PC-9 (cell line): ENCODE results near the gene TUBA1A. TPM values are rescaled to one million over a fixed set of nuclear protein-coding genes. Genes with fewer than 3 reads are reported as not detected.

ENCODE experiments used
- BruUV-seq: library from RNA; stranded (reverse); fragments of 400-500 nt; replicated peaks from 2 replicates; lab custom pipeline; 2021; lab: Mats Ljungman, UMichigan
- CTCF ChIA-PET: fragments of 300-600 bp; sonication (Branson Sonifier 250); formaldehyde crosslinking; loops from one replicate; lab custom pipeline; 2022; ENCODE audit warnings: antibody characterized with exemption; lab: Charles Lee
- POLR2A ChIA-PET: fragments of 300-600 bp; sonication (Branson Sonifier 250); formaldehyde crosslinking; loops from one replicate; lab custom pipeline; 2022; ENCODE audit warnings: antibody characterized with exemption; ENCODE audit not compliant: unreplicated experiment; lab: Charles Lee
- DNase-seq, 2 experiments: peaks; one replicate each; pipeline versions ENCODE4 v3.0.0 to v3.0.0-alpha.2; 2015 to 2022; ENCODE audit warnings: mixed read lengths in 1 of 2
- H2AFZ ChIP-seq: fragments of 200-600 bp; sonication (generic); 2 replicates; pipeline ENCODE4 v1.8.1; 2017; ENCODE audit warnings: antibody characterized with exemption
- H3F3A ChIP-seq: fragments of 200-600 bp; sonication (generic); 2 replicates; pipeline ENCODE4 v1.8.1; 2017; ENCODE audit warnings: antibody characterized with exemption, mild to moderate bottlenecking, low read depth; ENCODE audit not compliant: insufficient read depth
- H3K27ac ChIP-seq: fragments of 200-600 bp; sonication (generic); 2 replicates; pipeline ENCODE4 v1.6.1; 2016; ENCODE audit warnings: mixed run types
- H3K27me3 ChIP-seq: fragments of 200-600 bp; sonication (generic); 2 replicates; pipeline ENCODE4 v1.6.1; 2016; ENCODE audit warnings: low read depth, mixed run types; ENCODE audit not compliant: insufficient read depth
- H3K36me3 ChIP-seq: fragments of 200-600 bp; sonication (generic); 2 replicates; pipeline ENCODE4 v1.6.1; 2016; ENCODE audit warnings: low read depth, mixed run types
- H3K4me1 ChIP-seq: fragments of 200-600 bp; sonication (generic); replicated peaks from 2 replicates; pipeline ENCODE4 v1.6.1; 2016; ENCODE audit warnings: mixed run types; ENCODE audit not compliant: insufficient read depth
- H3K4me2 ChIP-seq: fragments of 200-600 bp; sonication (generic); 2 replicates; pipeline ENCODE4 v1.6.1; 2017; ENCODE audit warnings: mixed run types
- H3K4me3 ChIP-seq: fragments of 200-600 bp; sonication (generic); 2 replicates; pipeline ENCODE4 v1.6.1; 2016; ENCODE audit warnings: mixed run types
- H3K79me2 ChIP-seq: fragments of 200-600 bp; sonication (generic); 2 replicates; pipeline ENCODE4 v1.6.1; 2017; ENCODE audit warnings: low read depth, mixed run types
- H3K9me2 ChIP-seq: fragments of 200-600 bp; sonication (generic); 2 replicates; pipeline ENCODE4 v1.8.1; 2017; ENCODE audit warnings: mild to moderate bottlenecking; ENCODE audit not compliant: insufficient read depth
- H3K9me3 ChIP-seq: fragments of 200-600 bp; sonication (generic); 2 replicates; pipeline ENCODE4 v1.8.1; 2016; ENCODE audit warnings: low read depth; ENCODE audit not compliant: insufficient read depth
- H4K20me1 ChIP-seq: fragments of 200-600 bp; sonication (generic); 2 replicates; pipeline ENCODE4 v1.8.1; 2017; ENCODE audit not compliant: insufficient read depth
- CTCF ChIP-seq: fragments of 200-600 bp; sonication (generic); conservative IDR thresholded peaks from 2 replicates; pipeline ENCODE4 v1.6.1; 2017; ENCODE audit warnings: mixed run types, antibody characterized with exemption, mild to moderate bottlenecking, moderate library complexity
- EZH2 ChIP-seq: fragments of 200-600 bp; sonication (generic); IDR thresholded peaks from 2 replicates; pipeline ENCODE4 v1.8.0; 2017; ENCODE audit warnings: antibody characterized with exemption, low read depth
- intact Hi-C: fragments of 100-400 bp; cut with micrococcal nuclease; formaldehyde crosslinking; loops from one replicate; pipeline ENCODE4 v1.10.0; 2022; ENCODE audit not compliant: unreplicated experiment
- total RNA-seq: library from RNA; stranded (reverse); gene quantifications from 2 replicates; pipeline ENCODE4 v1.2.3, GENCODE V29; 2021

TUBA1A gene
- total RNA-seq, 1 experiment from 2014 or later = 14.2 TPM

- Histone ChIP-seq H3K9me3 (no peaks in the 10 kb centered on the region), H3K4me2 (no peak overlapping the region), H3K4me1 (no peaks in the 10 kb centered on the region; the same call in 1 of the 2 replicates), H3K4me3 (no peak overlapping the region), H2AFZ (no peak overlapping the region), H4K20me1 (no peaks in the 10 kb centered on the region), H3K9me2 (no peaks in the 10 kb centered on the region), H3K79me2 (no peaks in the 10 kb centered on the region), H3K36me3 (no peaks in the 10 kb centered on the region), H3K27me3 (peaks cover 6% of the 10 kb centered on the region; the same call in 1 of the 2 replicates), H3F3A (peaks cover 3% of the 10 kb centered on the region; the same call in 1 of the 2 replicates), H3K27ac (no peak overlapping the region)
- no peak for DNase-seq
- intact Hi-C loops = no loop called here
- no TSS peak for BruUV-seq
- no peak for TF ChIP-seq EZH2
- no peak for TF ChIP-seq CTCF
- POLR2A ChIA-PET = interaction anchor here (0.6 kb wide), 1 partner anchor 73 kb away, joined by 5 read pairs; no protein-coding TSS in a partner anchor
- CTCF ChIA-PET = no interaction called here
Measured at GRCh38 chr12:49190974-49191373, 2.1 kb upstream of the TUBA1A start.

GRCh38 chr12:49189731-49190716 lies 1.1 kb upstream of the TUBA1A start:
- Histone ChIP-seq H2AFZ (no peak overlapping the region), H3K36me3 (no peaks in the 10 kb centered on the region)

More at GRCh38 chr12:49189731-49190716, 1.1 kb upstream of the TUBA1A start:
- DNase-seq = no peak
- ChIA-PET POLR2A (interaction anchor here (0.6 kb wide), 2 partner anchors 74 to 238 kb away, joined by 3 to 5 read pairs; no protein-coding TSS in a partner anchor), CTCF (no interaction called here)
- H3K4me3 ChIP-seq = no peak overlapping the region
- no peaks in the 10 kb centered on the region for H3K9me2 ChIP-seq
- H3K27ac ChIP-seq = no peak overlapping the region
- no peaks in the 10 kb centered on the region for H4K20me1 ChIP-seq
- peaks cover 3% of the 10 kb centered on the region; the same call in 1 of the 2 replicates for H3F3A ChIP-seq
- intact Hi-C loops = loop anchor here (5.0 kb wide), 1 partner anchor 42 kb away; no protein-coding TSS in a partner anchor
- TF ChIP-seq EZH2 (no peak), CTCF (no peak)
- H3K79me2 ChIP-seq = no peaks in the 10 kb centered on the region
- no TSS peak for BruUV-seq
- H3K9me3 ChIP-seq = no peaks in the 10 kb centered on the region
- H3K4me2 ChIP-seq = no peak overlapping the region; the same call in 1 of the 2 replicates
- H3K4me1 ChIP-seq = no peaks in the 10 kb centered on the region; the same call in 1 of the 2 replicates
- peaks cover 6% of the 10 kb centered on the region; the same call in 1 of the 2 replicates for H3K27me3 ChIP-seq
